HG03159 (cell line): Measurements from ENCODE around the gene PPP4R3A.
"Not testable (repeated sequence)": the region's sequence is repeated elsewhere in the genome, so short reads cannot be mapped to it uniquely, and the experiment has no call there.

Experiments
- ATAC-seq: cut with Tn5 transposase; IDR thresholded peaks from one replicate; pipeline ENCODE4 v1.9.1; 2021; ENCODE audit warnings: mild to moderate bottlenecking, moderate library complexity; ENCODE audit not compliant: unreplicated experiment

PPP4R3A gene

DNA sequence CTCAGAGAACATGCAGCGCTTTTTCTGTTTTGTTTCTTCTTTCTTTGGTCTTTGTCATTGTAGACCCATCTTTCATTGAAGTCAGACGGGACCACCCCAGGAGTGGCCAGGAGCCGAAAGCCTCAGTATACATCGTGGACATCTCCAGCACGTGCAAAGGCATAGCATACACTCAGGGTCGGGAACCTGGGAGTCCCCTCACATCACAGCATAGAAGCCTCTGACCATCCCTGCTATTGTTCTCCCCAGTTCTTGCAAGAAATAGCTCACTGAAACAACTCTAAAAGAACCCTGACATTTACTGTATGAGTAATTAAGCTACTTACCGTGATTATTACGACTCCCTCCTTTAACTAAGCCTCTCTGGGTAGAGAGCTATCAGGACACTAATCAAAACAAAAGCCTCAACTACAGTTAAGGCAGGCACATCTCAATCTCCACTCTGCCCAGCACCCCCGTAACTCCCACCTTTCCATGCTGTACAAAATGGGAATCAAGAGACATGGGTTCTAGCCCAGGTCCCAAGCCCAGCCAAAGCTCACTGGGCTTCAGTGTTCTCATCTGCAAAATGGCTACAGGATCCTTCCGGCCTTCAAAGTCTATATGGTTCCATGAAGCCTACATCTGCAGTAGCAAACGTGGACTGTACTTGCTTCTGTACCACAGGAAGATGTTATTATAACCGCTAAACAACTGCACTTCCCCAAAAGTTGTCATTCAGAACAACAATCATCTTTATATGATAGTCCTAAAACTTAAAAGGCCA, 99.2 kb downstream of the PPP4R3A start:
- no peak for ATAC-seq

DNA sequence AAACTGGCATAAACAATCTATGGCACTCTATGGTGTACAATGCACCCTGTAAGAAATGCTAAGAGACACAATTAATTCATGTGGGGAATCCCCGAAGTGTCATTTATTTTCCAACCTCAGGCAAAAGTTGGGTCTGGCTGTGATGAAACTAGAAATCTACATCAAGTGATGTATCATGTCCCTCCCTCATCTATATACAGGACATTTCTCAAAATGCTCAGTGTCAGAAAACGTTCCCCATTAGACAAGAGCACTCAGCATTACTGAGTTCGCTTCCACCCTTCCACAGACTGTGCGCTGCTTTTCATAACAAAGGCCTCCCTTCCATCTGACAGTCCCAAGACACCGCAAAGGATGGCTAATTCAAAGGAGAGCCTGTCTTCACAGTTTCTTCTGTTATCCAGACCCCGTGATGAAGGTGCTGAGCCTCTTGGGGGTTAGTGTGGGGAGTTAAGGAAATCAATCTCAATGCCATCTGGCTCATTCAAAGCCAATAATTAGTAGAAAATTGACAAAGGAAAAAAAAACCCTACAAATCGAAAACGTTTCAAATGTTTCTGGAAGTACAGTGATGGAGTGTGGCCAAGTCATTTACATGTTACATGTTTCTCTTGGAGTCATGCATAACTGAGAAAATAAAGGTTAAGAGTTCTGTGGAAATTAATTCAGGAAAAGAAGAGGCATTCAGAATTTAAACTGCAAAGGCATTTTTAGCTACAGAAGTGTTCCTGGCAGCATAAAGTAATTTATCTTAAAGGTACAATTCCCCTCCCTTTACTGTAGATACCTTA, 100.0 kb downstream of the PPP4R3A start:
- ATAC-seq = no peak

DNA sequence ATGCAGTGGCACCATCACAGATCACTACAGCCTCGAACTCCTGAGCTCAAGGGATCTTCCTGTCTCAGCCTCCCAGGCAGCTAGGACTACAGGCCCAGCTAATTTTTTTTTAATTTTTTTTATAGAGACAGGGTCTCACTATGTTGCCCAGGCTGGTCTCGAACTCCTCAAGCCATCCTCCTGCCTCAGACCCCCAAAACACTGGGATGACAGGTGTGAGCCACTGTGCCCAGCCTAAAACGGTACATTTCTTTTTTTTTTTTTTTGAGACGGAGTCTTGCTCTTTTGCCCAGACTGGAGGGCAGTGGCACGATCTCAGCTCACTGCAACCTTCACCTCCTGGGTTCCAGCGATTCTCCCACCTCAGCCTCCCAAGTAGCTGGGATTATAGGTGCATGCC, 100.9 kb downstream of the PPP4R3A start:
- ATAC-seq = not testable (repeated sequence)
